AG09309 (cell line): Measurements from ENCODE around the gene PARP11.

Source experiments
- DNase-seq: peaks from one replicate; pipeline ENCODE4 v3.0.0-alpha.2; 2010; ENCODE audit warnings: low read depth
- H3K4me3 ChIP-seq: 2 replicates; pipeline ENCODE4 v1.5.1; 2011; ENCODE audit warnings: mild to moderate bottlenecking, low read depth, low read length, moderate library complexity; ENCODE audit not compliant: control insufficient read depth
- CTCF ChIP-seq: IDR thresholded peaks from 2 replicates; pipeline ENCODE4 v1.5.1; 2011; ENCODE audit warnings: mild to moderate bottlenecking, low read depth, low read length, inconsistent platforms; ENCODE audit not compliant: insufficient read depth, control insufficient read depth; ENCODE audit errors: missing control alignments

PARP11 gene

GRCh38 chr12:3761116-3761735, 112.0 kb downstream of the PARP11 start:
- no peak for TF ChIP-seq CTCF
- no peak overlapping the region for H3K4me3 ChIP-seq
- no peak for DNase-seq

GRCh38 chr12:3759878-3760277, 113.3 kb downstream of the PARP11 start:
- DNase-seq: no peak
- no peak overlapping the region for H3K4me3 ChIP-seq
- no peak for TF ChIP-seq CTCF
